ENCODE measurements around the gene NRXN3.

- TF ChIP-seq CTCF (conservative IDR thresholded peaks at IDR 0.05) = no peak
- no peak for TF ChIP-seq EZH2 (IDR thresholded peaks at IDR 0.05; ENCODE audit: low read depth)
Measured at GRCh38 chr14:79356040-79356439, 1185.9 kb downstream of the NRXN3 start.

All from PC-9 (cell line).